Left lung (tissue), 10 donors: ENCODE results near the gene CCDC6. TPM values are rescaled to one million over a fixed set of nuclear protein-coding genes. Genes with fewer than 3 reads are reported as not detected.
A peak's percentile ranks its signal among the peaks of the same experiment; 100 is the strongest.

Experiments
- ATAC-seq: fragments of 200-7000 bp; cut with Tn5 transposase; one replicate; pipeline ENCODE4 v1.9.1; 2020; ENCODE audit warnings: moderate library complexity
- DNase-seq, 4 donors: peaks; one replicate each; pipeline ENCODE4 v3.0.0-alpha.2; 2013 to 2020
- H3K27ac ChIP-seq, 2 donors: fragments of 200-600 bp; sonication (generic) in 1 of 2; one replicate each; pipeline versions ENCODE4 v1.5.0 to v1.8.0; 2020 to 2021
- H3K27me3 ChIP-seq, 2 donors: fragments of 200-600 bp; sonication (generic) in 1 of 2; one replicate each; pipeline versions ENCODE4 v1.5.0 to v1.8.0; 2020 to 2021
- H3K36me3 ChIP-seq, 2 donors: fragments of 200-600 bp; sonication (generic) in 1 of 2; one replicate each; pipeline versions ENCODE4 v1.5.0 to v1.8.0; 2020 to 2021
- H3K4me1 ChIP-seq, 2 donors: fragments of 200-600 bp; one replicate each; pipeline ENCODE4 v1.8.0; 2021
- H3K4me3 ChIP-seq, 2 donors: fragments of 200-600 bp; sonication (generic) in 1 of 2; one replicate each; pipeline versions ENCODE4 v1.5.0 to v1.8.0; 2020 to 2021; ENCODE audit warnings: mild to moderate bottlenecking in 1 of 2
- H3K9me3 ChIP-seq, 2 donors: fragments of 200-600 bp; sonication (generic) in 1 of 2; one replicate each; pipeline versions ENCODE4 v1.5.0 to v1.8.0; 2020 to 2021
- CTCF ChIP-seq, 2 donors: fragments of 200-600 bp; sonication (generic) in 1 of 2; IDR thresholded peaks; one replicate each; pipeline versions ENCODE4 v1.5.0 to v1.8.0; 2021; ENCODE audit warnings: antibody characterized with exemption in 2 of 2
- intact Hi-C, 2 donors: fragments of 100-400 bp; cut with DNase I; formaldehyde crosslinking; loops; one replicate each; pipeline versions ENCODE4 v1.11.2 to v1.14.2; 2022
- polyA plus RNA-seq, 6 donors: library from polyadenylated mRNA; unstranded; fragments of 120-200 nt; gene quantifications; one replicate each; pipeline ENCODE4 v1.2.1, GENCODE V29; 2013; ENCODE audit not compliant: insufficient read length in 6 of 6
- total RNA-seq, 2 donors: library from RNA; stranded (reverse); fragmentation: NEBNext Ultra II Directional; extraction: Animal tissue kit (Norgen Biotek cat#: 25700); gene quantifications; one replicate each; pipeline ENCODE4 v1.2.1, GENCODE V29; 2021
- donor health status: DM: no; HTN: yes; CAD: no.
- donor health status: DM: no; HTN: no; CAD: no.

Gene CCDC6
- total and polyA plus RNA-seq, 8 donors: 32.1 to 76.6 (median 44.4) TPM

GRCh38 chr10:59781511-59781910 lies 124.8 kb downstream of the CCDC6 start:
- Histone ChIP-seq H3K36me3 (no peaks in the 10 kb centered on the region), H3K4me1 (no peaks in the 10 kb centered on the region), H3K27me3 (no peaks in the 10 kb centered on the region), H3K27ac (no peak overlapping the region), H3K4me3 (no peak overlapping the region), H3K9me3 (peaks cover 0 to 6% of the 10 kb centered on the region in 2 donors)
- intact Hi-C loops: no loop called here
- no peak for ATAC-seq
- TF ChIP-seq CTCF (IDR thresholded peaks at IDR 0.05): no peak
- no peak for DNase-seq

- peak in 2 of 4 donors; percentile 13 to 19 for DNase-seq
- intact Hi-C loops: no loop called here
- H3K4me3 ChIP-seq: no peak overlapping the region
These were observed 126.4 kb downstream of the CCDC6 start for GRCh38 chr10:59779756-59780533.

GRCh38 chr10:59774451-59774850 lies 131.9 kb downstream of the CCDC6 start:
- H3K36me3 ChIP-seq: no peaks in the 10 kb centered on the region
- H3K4me1 ChIP-seq: no peaks in the 10 kb centered on the region
- no peak overlapping the region for H3K27ac ChIP-seq
- no peak for TF ChIP-seq CTCF (IDR thresholded peaks at IDR 0.05)
- ATAC-seq (no peak), DNase-seq (no peak)
- no peaks in the 10 kb centered on the region for H3K27me3 ChIP-seq
- peaks cover 0 to 6% of the 10 kb centered on the region in 2 donors for H3K9me3 ChIP-seq
- intact Hi-C loops: no loop called here
- no peak overlapping the region for H3K4me3 ChIP-seq

More at GRCh38 chr10:59779756-59780533, 126.4 kb downstream of the CCDC6 start:
- no peaks in the 10 kb centered on the region for H3K36me3 ChIP-seq
- no peaks in the 10 kb centered on the region for H3K4me1 ChIP-seq
- TF ChIP-seq CTCF (IDR thresholded peaks at IDR 0.05): no peak
- H3K27me3 ChIP-seq: no peaks in the 10 kb centered on the region
- ATAC-seq: no peak
- peaks cover 0 to 6% of the 10 kb centered on the region in 2 donors for H3K9me3 ChIP-seq
- H3K27ac ChIP-seq: no peak overlapping the region

- no peak for TF ChIP-seq CTCF (IDR thresholded peaks at IDR 0.05)
- DNase-seq: no peak
- H3K4me3 ChIP-seq: no peak overlapping the region
- H3K36me3 ChIP-seq: no peaks in the 10 kb centered on the region
- peaks cover 0 to 6% of the 10 kb centered on the region in 2 donors for H3K9me3 ChIP-seq
- H3K27me3 ChIP-seq: no peaks in the 10 kb centered on the region
- ATAC-seq: no peak
- intact Hi-C loops: no loop called here
- H3K4me1 ChIP-seq: no peaks in the 10 kb centered on the region
- no peak overlapping the region for H3K27ac ChIP-seq
These were observed 133.3 kb downstream of the CCDC6 start for GRCh38 chr10:59773088-59773487.

GRCh38 chr10:59771162-59771807 lies 135.1 kb downstream of the CCDC6 start:
- H3K4me3 ChIP-seq: no peak overlapping the region
- no peak for DNase-seq
- H3K9me3 ChIP-seq: no peaks in the 10 kb centered on the region
- H3K36me3 ChIP-seq: no peaks in the 10 kb centered on the region
- no peaks in the 10 kb centered on the region for H3K27me3 ChIP-seq
- H3K27ac ChIP-seq: no peak overlapping the region
- intact Hi-C loops: no loop called here
- no peaks in the 10 kb centered on the region for H3K4me1 ChIP-seq
- no peak for ATAC-seq
- no peak for TF ChIP-seq CTCF (IDR thresholded peaks at IDR 0.05)
